Measurements from ENCODE around the gene IPO13. TPM values are rescaled to one million over a fixed set of nuclear protein-coding genes. Genes with fewer than 3 reads are reported as not detected.

Gene IPO13
- total and polyA plus RNA-seq, 2 experiments from 2014 or later: 20.6 to 30.7 TPM

GRCh38 chr1:43954036-43954435 lies 7.3 kb downstream of the IPO13 start:
- Histone ChIP-seq H3K9me3 (ENCODE audit: low read depth) (no peaks in the 10 kb centered on the region), H3K79me2 (peaks cover 25% of the 10 kb centered on the region), H3K36me3 (replicated peaks; ENCODE audit: insufficient read depth, low read depth) (no peaks in the 10 kb centered on the region), H3K9me2 (replicated peaks; ENCODE audit: insufficient read depth) (no peaks in the 10 kb centered on the region), H3K27me3 (no peaks in the 10 kb centered on the region), H4K20me1 (ENCODE audit: insufficient read depth, poor library complexity, severe bottlenecking) (no peaks in the 10 kb centered on the region), H3K4me1 (ENCODE audit: insufficient read depth) (no peaks in the 10 kb centered on the region), H3K4me3 (no peak overlapping the region), H3K27ac (no peak overlapping the region), H2AFZ (no peak overlapping the region), H3K4me2 (no peak overlapping the region)
- TF ChIP-seq CTCF (IDR thresholded peaks at IDR 0.05; ENCODE audit: poor library complexity) (no peak), EZH2phosphoT487 (IDR thresholded peaks at IDR 0.05; ENCODE audit: low read depth, severe bottlenecking, unreplicated experiment) (no peak), EZH2 (IDR thresholded peaks at IDR 0.05; ENCODE audit: borderline replicate concordance) (no peak)
- no peak for DNase-seq (ENCODE audit: low spot score)
- 90% methylated on average over 5 of the region's 5 CpGs for WGBS (ENCODE audit: low lambda C conversion rate, missing lambda C conversion rate)

GRCh38 chr1:43956234-43956633 lies 9.5 kb downstream of the IPO13 start:
- WGBS (ENCODE audit: low lambda C conversion rate, missing lambda C conversion rate): 97% methylated on average over 8 of the region's 8 CpGs
- no peaks in the 10 kb centered on the region for H3K9me2 ChIP-seq (replicated peaks; ENCODE audit: insufficient read depth)
- no peak overlapping the region for H2AFZ ChIP-seq
- no peaks in the 10 kb centered on the region for H3K36me3 ChIP-seq (replicated peaks; ENCODE audit: insufficient read depth, low read depth)
- H3K79me2 ChIP-seq: peaks cover 15% of the 10 kb centered on the region
- H3K4me1 ChIP-seq (ENCODE audit: insufficient read depth): no peaks in the 10 kb centered on the region
- H3K4me2 ChIP-seq: no peak overlapping the region
- no peaks in the 10 kb centered on the region for H3K9me3 ChIP-seq (ENCODE audit: low read depth)
- H3K4me3 ChIP-seq: no peak overlapping the region
- TF ChIP-seq EZH2phosphoT487 (IDR thresholded peaks at IDR 0.05; ENCODE audit: low read depth, severe bottlenecking, unreplicated experiment): no peak
- TF ChIP-seq EZH2 (IDR thresholded peaks at IDR 0.05; ENCODE audit: borderline replicate concordance): no peak
- TF ChIP-seq CTCF (IDR thresholded peaks at IDR 0.05; ENCODE audit: poor library complexity): no peak
- no peaks in the 10 kb centered on the region for H3K27me3 ChIP-seq
- H3K27ac ChIP-seq: no peak overlapping the region
- DNase-seq (ENCODE audit: low spot score): no peak
- H4K20me1 ChIP-seq (ENCODE audit: insufficient read depth, poor library complexity, severe bottlenecking): no peaks in the 10 kb centered on the region

GRCh38 chr1:43957407-43958040 lies 10.8 kb downstream of the IPO13 start:
- no peak for DNase-seq (ENCODE audit: low spot score)
- Histone ChIP-seq H3K4me2 (no peak overlapping the region), H3K27ac (no peak overlapping the region), H3K9me2 (replicated peaks; ENCODE audit: insufficient read depth) (no peaks in the 10 kb centered on the region), H3K36me3 (replicated peaks; ENCODE audit: insufficient read depth, low read depth) (no peaks in the 10 kb centered on the region), H3K4me3 (no peak overlapping the region), H2AFZ (no peak overlapping the region), H3K9me3 (ENCODE audit: low read depth) (no peaks in the 10 kb centered on the region), H3K79me2 (peaks cover 3% of the 10 kb centered on the region), H3K27me3 (no peaks in the 10 kb centered on the region), H4K20me1 (ENCODE audit: insufficient read depth, poor library complexity, severe bottlenecking) (no peaks in the 10 kb centered on the region), H3K4me1 (ENCODE audit: insufficient read depth) (no peaks in the 10 kb centered on the region)
- WGBS (ENCODE audit: low lambda C conversion rate, missing lambda C conversion rate): 91% methylated on average over 7 of the region's 7 CpGs
- no peak for TF ChIP-seq CTCF (IDR thresholded peaks at IDR 0.05; ENCODE audit: poor library complexity)
- TF ChIP-seq EZH2 (IDR thresholded peaks at IDR 0.05; ENCODE audit: borderline replicate concordance): no peak
- TF ChIP-seq EZH2phosphoT487 (IDR thresholded peaks at IDR 0.05; ENCODE audit: low read depth, severe bottlenecking, unreplicated experiment): no peak

All from hepatocyte (in vitro differentiated cells).